GM12878 (cell line): ENCODE measurements around the gene AGBL4. TPM values are rescaled to one million over a fixed set of nuclear protein-coding genes. Genes with fewer than 3 reads are reported as not detected.

Source experiments
- ATAC-seq: fragments of 200-7000 bp; cut with Tn5 transposase; 3 replicates; pipeline ENCODE4 v1.9.1; 2020; ENCODE audit warnings: mild to moderate bottlenecking, moderate library complexity
- BruUV-seq: library from RNA; stranded (reverse); fragments of 400-500 nt; replicated peaks from 2 replicates; lab custom pipeline; 2021; lab: Mats Ljungman, UMichigan
- CTCF ChIA-PET: fragments of 300-600 bp; sonication (Branson Sonifier 250); formaldehyde crosslinking; extraction: SDS; loops from one replicate; lab custom pipeline; 2021; ENCODE audit warnings: inconsistent platforms; lab: Yijun Ruan, JAX
- POLR2A ChIA-PET: fragments of 350-600 bp; formaldehyde crosslinking; extraction: SDS; loops from one replicate; lab custom pipeline; 2021; ENCODE audit warnings: inconsistent platforms; lab: Charles Lee
- RAD21 ChIA-PET: fragments of 300-600 bp; sonication (Branson Sonifier 250); formaldehyde crosslinking; loops from one replicate; lab custom pipeline; 2023; ENCODE audit warnings: antibody characterized with exemption; ENCODE audit not compliant: unreplicated experiment; lab: Charles Lee
- SMC1A ChIA-PET: fragments of 300-600 bp; sonication (Branson Sonifier 250); formaldehyde crosslinking; loops from one replicate; lab custom pipeline; 2023; ENCODE audit not compliant: unreplicated experiment, uncharacterized antibody; lab: Charles Lee
- DNase-seq: peaks from one replicate; pipeline ENCODE4 v3.0.0-alpha.2; 2011; ENCODE audit warnings: low read depth, low spot score
- FAIRE-seq: peaks from 3 replicates; lab custom pipeline; 2011; peaks lifted over from hg19 to GRCh38; lab: Jason Lieb, UNC
- H2AFZ ChIP-seq: 2 replicates; pipeline ENCODE4 v1.6.0; 2011; ENCODE audit warnings: low read depth, low read length, control low read depth; ENCODE audit not compliant: control insufficient read depth
- H3K27ac ChIP-seq: 2 replicates; pipeline ENCODE4 v1.5.1; 2011; ENCODE audit warnings: control low read depth; ENCODE audit not compliant: control insufficient read depth, insufficient read depth
- H3K27me3 ChIP-seq, 2 experiments: replicated peaks in 1 of 2; 2 replicates each; pipeline versions ENCODE4 v1.6.0 to v1.6.1; 2011; ENCODE audit warnings: low read length in 1 of 2; ENCODE audit not compliant: control insufficient read depth in 2 of 2, insufficient read depth in 2 of 2
- H3K36me3 ChIP-seq, 2 experiments: 2 replicates each; pipeline ENCODE4 v1.5.1; 2011; ENCODE audit warnings: low read length in 1 of 2; ENCODE audit not compliant: control insufficient read depth in 2 of 2, insufficient read depth in 2 of 2
- H3K4me1 ChIP-seq: 2 replicates; pipeline ENCODE4 v1.6.1; 2011; ENCODE audit warnings: mild to moderate bottlenecking, low read length, moderate library complexity, mixed read lengths; ENCODE audit not compliant: control insufficient read depth, insufficient read depth
- H3K4me2 ChIP-seq: 2 replicates; pipeline ENCODE4 v1.6.0; 2011; ENCODE audit warnings: control low read depth; ENCODE audit not compliant: control insufficient read depth, insufficient read depth
- H3K4me3 ChIP-seq: fragments of 200-600 bp; sonication (generic); 2 replicates; pipeline ENCODE4 v1.5.1; 2016
- H3K79me2 ChIP-seq: 2 replicates; pipeline ENCODE4 v1.6.0; 2011; ENCODE audit warnings: low read length; ENCODE audit not compliant: control insufficient read depth, insufficient read depth
- H3K9ac ChIP-seq: 2 replicates; pipeline ENCODE4 v1.8.0; 2011; ENCODE audit warnings: low read length, control low read depth, mixed read lengths; ENCODE audit not compliant: control insufficient read depth, insufficient read depth
- H3K9me3 ChIP-seq: replicated peaks from 3 replicates; pipeline ENCODE4 v1.5.1; 2011; ENCODE audit warnings: mild to moderate bottlenecking, low read length; ENCODE audit not compliant: control insufficient read depth, insufficient read depth
- H4K20me1 ChIP-seq: 2 replicates; pipeline ENCODE4 v1.6.0; 2011; ENCODE audit not compliant: control insufficient read depth, insufficient read depth
- CEBPB ChIP-seq, 2 experiments: fragments of 150-350 bp in 1 of 2; IDR thresholded peaks; 2 replicates each; pipeline ENCODE4 v1.6.1; 2012 to 2014; ENCODE audit warnings: low read depth in 2 of 2, low read length in 2 of 2, borderline replicate concordance in 1 of 2, inconsistent platforms in 1 of 2
- CTCF ChIP-seq, 3 experiments: IDR thresholded peaks in 2 of 3; conservative IDR thresholded peaks in 1 of 3; 2 replicates each; pipeline ENCODE4 v1.5.1; 2011; ENCODE audit warnings: low read depth in 3 of 3, low read length in 3 of 3, mild to moderate bottlenecking in 3 of 3, control low read depth in 2 of 3, moderate library complexity in 2 of 3, inconsistent platforms in 1 of 3, mixed read lengths in 1 of 3; ENCODE audit not compliant: control insufficient read depth in 2 of 3, insufficient read depth in 1 of 3; ENCODE audit errors: extremely low read depth in 1 of 3
- ETV6 ChIP-seq, 2 experiments: fragments of 450-650 bp in 1 of 2; IDR thresholded peaks in 1 of 2; conservative IDR thresholded peaks in 1 of 2; 2 replicates each; pipeline ENCODE4 v1.6.1; 2014; ENCODE audit warnings: antibody characterized with exemption in 1 of 2, borderline replicate concordance in 1 of 2, low read depth in 1 of 2, mild to moderate bottlenecking in 1 of 2, moderate library complexity in 1 of 2
- IKZF2 ChIP-seq, 2 experiments: fragments of 450-650 bp; IDR thresholded peaks; 2 replicates each; pipeline ENCODE4 v1.6.1; 2017; ENCODE audit warnings: mild to moderate bottlenecking in 2 of 2, moderate library complexity in 2 of 2
- MEF2A ChIP-seq: IDR thresholded peaks from 2 replicates; pipeline ENCODE4 v1.6.1; 2011; ENCODE audit warnings: low read depth, mild to moderate bottlenecking, low read length, moderate library complexity; ENCODE audit not compliant: insufficient read depth
- MYC ChIP-seq: IDR thresholded peaks from 2 replicates; pipeline ENCODE4 v1.6.1; 2011; ENCODE audit warnings: mild to moderate bottlenecking, low read length, moderate library complexity, inconsistent platforms; ENCODE audit not compliant: insufficient read depth, insufficient replicate concordance, insufficient read length, severe bottlenecking
- NKRF ChIP-seq: fragments of 450-650 bp; conservative IDR thresholded peaks from 2 replicates; pipeline ENCODE4 v1.6.1; 2017; ENCODE audit warnings: mild to moderate bottlenecking, moderate library complexity
- NR2C2 ChIP-seq: IDR thresholded peaks from 2 replicates; pipeline ENCODE4 v1.6.1; 2011; ENCODE audit warnings: borderline replicate concordance, low read depth; ENCODE audit not compliant: control insufficient read depth, insufficient read length
- RCOR1 ChIP-seq: conservative IDR thresholded peaks from 2 replicates; pipeline ENCODE4 v1.6.1; 2012; ENCODE audit warnings: low read depth, low read length, improper control_type of control experiment
- REST ChIP-seq: IDR thresholded peaks from 2 replicates; pipeline ENCODE4 v1.6.1; 2012; ENCODE audit warnings: mild to moderate bottlenecking, low read depth, low read length
- SMC3 ChIP-seq: IDR thresholded peaks from 2 replicates; pipeline ENCODE4 v1.6.1; 2011; ENCODE audit warnings: low read length, improper control_type of control experiment, borderline replicate concordance
- STAT3 ChIP-seq: IDR thresholded peaks from 2 replicates; pipeline ENCODE4 v1.6.1; 2011; ENCODE audit warnings: low read depth, low read length, improper control_type of control experiment
- TARDBP ChIP-seq: IDR thresholded peaks from 2 replicates; pipeline ENCODE4 v1.6.1; 2016; ENCODE audit warnings: borderline replicate concordance
- TCF7 ChIP-seq: IDR thresholded peaks from 2 replicates; pipeline ENCODE4 v1.6.1; 2014; ENCODE audit warnings: antibody characterized with exemption, borderline replicate concordance
- WRNIP1 ChIP-seq: IDR thresholded peaks from 2 replicates; pipeline ENCODE4 v1.6.1; 2011; ENCODE audit warnings: low read depth, low read length, improper control_type of control experiment, borderline replicate concordance
- ZNF207 ChIP-seq: fragments of 450-650 bp; IDR thresholded peaks from 2 replicates; pipeline ENCODE4 v1.6.1; 2014; ENCODE audit warnings: antibody characterized with exemption, mild to moderate bottlenecking, borderline replicate concordance
- ZNF24 ChIP-seq: fragments of 450-650 bp; IDR thresholded peaks from 2 replicates; pipeline ENCODE4 v1.6.1; 2017; ENCODE audit warnings: antibody characterized with exemption, mild to moderate bottlenecking
- WGBS: methylation state at CpG from one replicate; pipeline ENCODE4 v1.1.6; 2016; ENCODE audit warnings: low lambda C conversion rate; ENCODE audit not compliant: insufficient replicate concordance, insufficient coverage; ENCODE audit errors: missing lambda C conversion rate; 5-methylcytosine and 5-hydroxymethylcytosine counted together
- in situ Hi-C: fragments of 300-500 bp; cut with MboI; formaldehyde crosslinking; loops from 9 replicates; pipeline ENCODE4 v1.14.3; 2018; ENCODE audit warnings: mixed read lengths
- intact Hi-C: fragments of 100-400 bp; cut with micrococcal nuclease; formaldehyde crosslinking; loops from one replicate; pipeline ENCODE4 v1.14.2; 2022; ENCODE audit not compliant: unreplicated experiment
- polyA plus RNA-seq, 11 experiments: library from polyadenylated mRNA; depleted of rRNA in 4 of 11; unstranded in 6 of 11; stranded (reverse) in 5 of 11; fragments of >200 nt; fragmentation: Nextera tagmentation in 4 of 11; fragmentation: Illumina TruSeq in 1 of 11; extraction: Ambion mirVana in 4 of 11; extraction: Trizol in 1 of 11; gene quantifications; 1 replicate in 1 of 11; 2 replicates in 10 of 11; pipeline versions ENCODE4 v1.2.1 to v1.2.3, GENCODE V29; 2011 to 2016; ENCODE audit warnings: inconsistent platforms in 2 of 11, missing spikeins in 2 of 11, low read depth in 1 of 11
- total RNA-seq, 4 experiments: library from RNA; depleted of rRNA in 3 of 4; stranded (reverse); fragments of >200 nt in 3 of 4; fragmentation: Illumina TruSeq in 1 of 4; extraction: Trizol in 1 of 4; gene quantifications; 2 replicates each; pipeline versions ENCODE4 v1.2.1 to v1.2.3, GENCODE V29; 2013 to 2021

AGBL4 gene
- total and polyA plus RNA-seq, 10 of the 15 experiments (the other 5 are each of a cell fraction or from before 2014, with no cell fraction given): 0.31 TPM; not detected in 9

GRCh38 chr1:48943826-48944225, 1079.9 kb downstream of the AGBL4 start:
- RAD21 ChIA-PET: no interaction called here
- BruUV-seq: no TSS peak
- Histone ChIP-seq H3K27ac (no peak overlapping the region), H2AFZ (no peak overlapping the region), H3K27me3 (no peaks in the 10 kb centered on the region), H3K9me3 (no peaks in the 10 kb centered on the region), H3K4me2 (no peak overlapping the region), H3K4me3 (no peak overlapping the region), H3K36me3 (no peaks in the 10 kb centered on the region), H4K20me1 (no peaks in the 10 kb centered on the region), H3K79me2 (no peaks in the 10 kb centered on the region), H3K4me1 (no peaks in the 10 kb centered on the region), H3K9ac (no peak overlapping the region)
- no peak for DNase-seq
- SMC1A ChIA-PET: interaction anchor here (0.9 kb wide), 1 partner anchor 20 kb away, joined by 3 read pairs; no protein-coding TSS in a partner anchor
- in situ Hi-C loops: no loop called here
- CTCF ChIA-PET: no interaction called here
- POLR2A ChIA-PET: no interaction called here
- ATAC-seq: no peak
- WGBS: 8% methylated on average over 5 of the region's 5 CpGs
- FAIRE-seq: no peak
- intact Hi-C loops: no loop called here
- TF ChIP-seq WRNIP1 (no peak), REST (no peak), ETV6 (conservative IDR thresholded peaks at IDR 0.05 in 1 of 2, IDR thresholded peaks at IDR 0.05 in 1 of 2; ENCODE audit: borderline replicate concordance in 1 of 2, low read depth in 1 of 2) (no peak), IKZF2 (IDR thresholded peaks at IDR 0.05) (no peak), CTCF (IDR thresholded peaks at IDR 0.05 in 2 of 3, conservative IDR thresholded peaks at IDR 0.05 in 1 of 3; ENCODE audit: control insufficient read depth in 2 of 3, extremely low read depth in 1 of 3, insufficient read depth in 1 of 3, low read depth in 3 of 3, low read length in 3 of 3) (no peak), MYC (no peak), NKRF (no peak), NR2C2 (no peak), TCF7 (no peak), TARDBP (no peak), RCOR1 (no peak), CEBPB (IDR thresholded peaks at IDR 0.05; ENCODE audit: borderline replicate concordance in 1 of 2, low read depth in 2 of 2, low read length in 2 of 2) (no peak), ZNF24 (no peak), STAT3 (no peak), ZNF207 (no peak), MEF2A (no peak), SMC3 (no peak)
